SK-MEL-5 (cell line): Measurements from ENCODE around the gene TLR8. TPM values are rescaled to one million over a fixed set of nuclear protein-coding genes. Genes with fewer than 3 reads are reported as not detected.

Experiments used
- DNase-seq: peaks from one replicate; pipeline ENCODE4 v3.0.0-alpha.2; 2016; ENCODE audit warnings: low read depth, low spot score
- in situ Hi-C: cut with HindIII; loops from 2 replicates; pipeline ENCODE4 v1.10.0; 2016; ENCODE audit warnings: low sequenced_read_pairs, high pct_unique_total_duplicates, low pct_unique_long_range_greater_than_20kb
- total RNA-seq: library from RNA; depleted of rRNA; stranded (reverse); fragments of >200 nt; shearing (Covaris generic); gene quantifications from 2 replicates; pipeline ENCODE4 v1.2.3, GENCODE V29; 2014

TLR8 gene
- total RNA-seq, 1 experiment from 2014 or later: not detected

GRCh38 chrX:12892716-12893115 lies 13.7 kb upstream of the TLR8 start:
- in situ Hi-C loops: no loop called here
- DNase-seq: no peak

GRCh38 chrX:12894074-12895030 lies 12.1 kb upstream of the TLR8 start:
- DNase-seq: peak; percentile 54
- in situ Hi-C loops: no loop called here

GRCh38 chrX:12895866-12896265 lies 10.6 kb upstream of the TLR8 start:
- DNase-seq: no peak
- in situ Hi-C loops: no loop called here

GRCh38 chrX:12896935-12897334 lies 9.5 kb upstream of the TLR8 start:
- in situ Hi-C loops: no loop called here
- DNase-seq: no peak

GRCh38 chrX:12898073-12898472 lies 8.3 kb upstream of the TLR8 start:
- DNase-seq: no peak
- in situ Hi-C loops: no loop called here

GRCh38 chrX:12899506-12899905 lies 6.9 kb upstream of the TLR8 start:
- in situ Hi-C loops: no loop called here
- no peak for DNase-seq

- DNase-seq: peak; percentile 57
- in situ Hi-C loops: no loop called here
Measured at GRCh38 chrX:12901486-12901885, 4.9 kb upstream of the TLR8 start.

GRCh38 chrX:12903646-12904045 lies 2.8 kb upstream of the TLR8 start:
- in situ Hi-C loops: no loop called here
- DNase-seq: no peak

GRCh38 chrX:12910423-12911121 lies 4.2 kb downstream of the TLR8 start:
- DNase-seq: no peak
- in situ Hi-C loops: no loop called here

GRCh38 chrX:12911122-12911470 lies 4.7 kb downstream of the TLR8 start:
- no peak for DNase-seq
- in situ Hi-C loops: no loop called here

- in situ Hi-C loops: no loop called here
- DNase-seq: no peak
Measured at GRCh38 chrX:12912791-12913482, 6.5 kb downstream of the TLR8 start.

GRCh38 chrX:12917753-12918152 lies 11.3 kb downstream of the TLR8 start:
- in situ Hi-C loops: no loop called here
- no peak for DNase-seq

GRCh38 chrX:12919051-12919450 lies 12.6 kb downstream of the TLR8 start:
- DNase-seq: no peak
- in situ Hi-C loops: no loop called here

GRCh38 chrX:12919620-12920019 lies 13.2 kb downstream of the TLR8 start:
- in situ Hi-C loops: no loop called here

GRCh38 chrX:12920990-12921389 lies 14.6 kb downstream of the TLR8 start:
- in situ Hi-C loops: no loop called here

More at GRCh38 chrX:12919620-12920019, 13.2 kb downstream of the TLR8 start:
- DNase-seq: no peak

GRCh38 chrX:12921886-12922598 lies 15.6 kb downstream of the TLR8 start:
- in situ Hi-C loops: no loop called here
- no peak for DNase-seq

More at GRCh38 chrX:12920990-12921389, 14.6 kb downstream of the TLR8 start:
- no peak for DNase-seq

GRCh38 chrX:12922599-12922919 lies 16.1 kb downstream of the TLR8 start:
- in situ Hi-C loops: no loop called here
- no peak for DNase-seq

GRCh38 chrX:12929701-12930100 lies 23.3 kb downstream of the TLR8 start:
- peak; percentile 1 for DNase-seq
- in situ Hi-C loops: no loop called here
